Liver (tissue), 9 donors: ENCODE results near the gene IFNA8. TPM values are rescaled to one million over a fixed set of nuclear protein-coding genes. Genes with fewer than 3 reads are reported as not detected.

Experiments used
- DNase-seq: peaks from one replicate; pipeline ENCODE4 v3.0.0-alpha.2; 2017; ENCODE audit warnings: low spot score
- H3K27ac ChIP-seq, 2 donors: one replicate each; pipeline ENCODE4 v1.7.0; 2013; ENCODE audit warnings: inconsistent platforms in 2 of 2, low read length in 2 of 2, control low read depth in 1 of 2, low read depth in 1 of 2, mild to moderate bottlenecking in 1 of 2
- H3K27me3 ChIP-seq, 4 donors: one replicate each; pipeline versions ENCODE4 v1.6.1 to v1.7.0; 2013; ENCODE audit warnings: low read length in 3 of 4, inconsistent platforms in 1 of 4, mild to moderate bottlenecking in 1 of 4, moderate library complexity in 1 of 4; ENCODE audit not compliant: control insufficient read depth in 4 of 4, insufficient read depth in 4 of 4
- H3K36me3 ChIP-seq, 4 donors: one replicate each; pipeline versions ENCODE4 v1.6.1 to v1.7.0; 2013; ENCODE audit warnings: low read length in 3 of 4, mild to moderate bottlenecking in 3 of 4, low read depth in 1 of 4, moderate library complexity in 1 of 4; ENCODE audit not compliant: control insufficient read depth in 4 of 4, insufficient read depth in 3 of 4
- H3K4me1 ChIP-seq, 4 donors: one replicate each; pipeline versions ENCODE4 v1.6.1 to v1.7.0; 2013; ENCODE audit warnings: low read length in 3 of 4, mild to moderate bottlenecking in 3 of 4, moderate library complexity in 1 of 4; ENCODE audit not compliant: control insufficient read depth in 4 of 4, insufficient read depth in 4 of 4
- H3K4me3 ChIP-seq, 3 donors: one replicate each; pipeline versions ENCODE4 v1.6.1 to v1.7.0; 2013; ENCODE audit warnings: low read length in 3 of 3, control low read depth in 1 of 3, low read depth in 1 of 3, mild to moderate bottlenecking in 1 of 3
- H3K9ac ChIP-seq, 2 donors: one replicate each; pipeline ENCODE4 v1.7.0; 2013; ENCODE audit warnings: low read length in 2 of 2, mild to moderate bottlenecking in 2 of 2, moderate library complexity in 2 of 2, control low read depth in 1 of 2, low read depth in 1 of 2
- H3K9me3 ChIP-seq, 4 donors: one replicate each; pipeline versions ENCODE4 v1.6.1 to v1.7.0; 2013; ENCODE audit warnings: low read length in 3 of 4; ENCODE audit not compliant: control insufficient read depth in 4 of 4
- CTCF ChIP-seq: fragments of 150-350 bp; IDR thresholded peaks from 2 replicates; pipeline ENCODE4 v1.5.1; 2017; ENCODE audit warnings: improper control_type of control experiment, low read depth, low read length; ENCODE audit not compliant: missing input control
- EGR1 ChIP-seq, 2 donors: IDR thresholded peaks; 2 replicates each; pipeline ENCODE4 v1.6.1; 2016 to 2018; ENCODE audit warnings: antibody characterized with exemption in 2 of 2, low read depth in 2 of 2
- FOXA1 ChIP-seq: IDR thresholded peaks from 2 replicates; pipeline ENCODE4 v1.6.1; 2016; ENCODE audit warnings: antibody characterized with exemption
- FOXA2 ChIP-seq: IDR thresholded peaks from 2 replicates; pipeline ENCODE4 v1.6.1; 2016; ENCODE audit warnings: antibody characterized with exemption
- GABPA ChIP-seq, 2 donors: IDR thresholded peaks in 1 of 2; conservative IDR thresholded peaks in 1 of 2; 2 replicates each; pipeline ENCODE4 v1.6.1; 2016; ENCODE audit warnings: antibody characterized with exemption in 2 of 2, mild to moderate bottlenecking in 1 of 2, moderate library complexity in 1 of 2
- HNF4A ChIP-seq, 2 donors: conservative IDR thresholded peaks; 2 replicates each; pipeline ENCODE4 v1.6.1; 2016; ENCODE audit warnings: antibody characterized with exemption in 2 of 2, mild to moderate bottlenecking in 2 of 2
- JUND ChIP-seq, 2 donors: IDR thresholded peaks; 2 replicates each; pipeline ENCODE4 v1.6.1; 2016; ENCODE audit warnings: antibody characterized with exemption in 2 of 2
- RAD21 ChIP-seq, 2 donors: IDR thresholded peaks; 2 replicates each; pipeline ENCODE4 v1.6.1; 2016; ENCODE audit warnings: antibody characterized with exemption in 2 of 2, mild to moderate bottlenecking in 2 of 2
- SP1 ChIP-seq: IDR thresholded peaks from 2 replicates; pipeline ENCODE4 v1.6.1; 2018; ENCODE audit warnings: antibody characterized with exemption, mild to moderate bottlenecking
- WGBS: extraction: QIAGEN DNeasy Blood & Tissue Kit; methylation state at CpG from one replicate; pipeline ENCODE4 v1.1.7; 2013; 5-methylcytosine and 5-hydroxymethylcytosine counted together
- polyA plus RNA-seq, 2 donors: library from polyadenylated mRNA; stranded (reverse) in 1 of 2; unstranded in 1 of 2; fragments of 200-250 nt in 1 of 2; fragments of >200 nt in 1 of 2; fragmentation: Nextera tagmentation in 1 of 2; extraction: Ambion mirVana in 1 of 2; gene quantifications; one replicate each; pipeline versions ENCODE4 v1.2.1 to v1.2.3, GENCODE V29; 2013 to 2015
- total RNA-seq, 2 donors: library from RNA; depleted of rRNA; stranded (reverse); fragments of >200 nt; gene quantifications; one replicate each; pipeline ENCODE4 v1.2.3, GENCODE V29; 2014
- TF ChIP-seq, protein P1 (sequence below): IDR thresholded peaks from 2 replicates; pipeline ENCODE4 v1.6.1; 2016; ENCODE audit warnings: antibody characterized with exemption
- TF ChIP-seq, protein P2 (sequence below): IDR thresholded peaks from 2 replicates; pipeline ENCODE4 v1.6.1; 2016; ENCODE audit warnings: antibody characterized with exemption
- TF ChIP-seq, protein P3 (sequence below): IDR thresholded peaks from 2 replicates; pipeline ENCODE4 v1.6.1; 2016; ENCODE audit warnings: antibody characterized with exemption
- donor health status: healthy.
- donor health status: healthy.
- donor health status: healthy.
- donor health status: healthy.
- donor health status: healthy.

The IFNA8 gene
- total and polyA plus RNA-seq, 4 donors: not detected

DNA sequence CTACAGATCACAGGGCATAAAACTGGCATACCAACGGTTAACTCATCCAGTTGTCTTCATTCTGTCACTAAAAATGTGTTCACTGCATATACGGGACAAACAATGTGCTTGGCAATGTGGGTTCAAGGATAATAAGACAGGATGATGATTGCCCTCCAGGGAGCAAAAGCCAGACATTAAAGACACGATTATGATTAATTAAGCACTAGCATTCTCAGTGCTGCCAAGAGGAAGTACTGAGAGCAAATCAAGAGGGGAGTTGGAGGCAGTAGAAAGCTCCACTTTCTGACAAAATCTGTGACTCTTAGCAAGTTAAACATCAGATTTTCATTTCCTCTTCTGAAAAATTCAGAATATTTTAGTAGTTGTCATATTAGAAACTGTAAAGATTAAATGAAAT, 9.0 kb upstream of the IFNA8 start:
- TF ChIP-seq FOXA2 (no peak), SP1 (no peak), CTCF (no peak), RAD21 (IDR thresholded peaks at IDR 0.05) (no peak), FOXA1 (no peak), EGR1 (IDR thresholded peaks at IDR 0.05; ENCODE audit: low read depth in 2 of 2) (no peak), JUND (IDR thresholded peaks at IDR 0.05) (no peak)
- TF ChIP-seq, protein P1, sequence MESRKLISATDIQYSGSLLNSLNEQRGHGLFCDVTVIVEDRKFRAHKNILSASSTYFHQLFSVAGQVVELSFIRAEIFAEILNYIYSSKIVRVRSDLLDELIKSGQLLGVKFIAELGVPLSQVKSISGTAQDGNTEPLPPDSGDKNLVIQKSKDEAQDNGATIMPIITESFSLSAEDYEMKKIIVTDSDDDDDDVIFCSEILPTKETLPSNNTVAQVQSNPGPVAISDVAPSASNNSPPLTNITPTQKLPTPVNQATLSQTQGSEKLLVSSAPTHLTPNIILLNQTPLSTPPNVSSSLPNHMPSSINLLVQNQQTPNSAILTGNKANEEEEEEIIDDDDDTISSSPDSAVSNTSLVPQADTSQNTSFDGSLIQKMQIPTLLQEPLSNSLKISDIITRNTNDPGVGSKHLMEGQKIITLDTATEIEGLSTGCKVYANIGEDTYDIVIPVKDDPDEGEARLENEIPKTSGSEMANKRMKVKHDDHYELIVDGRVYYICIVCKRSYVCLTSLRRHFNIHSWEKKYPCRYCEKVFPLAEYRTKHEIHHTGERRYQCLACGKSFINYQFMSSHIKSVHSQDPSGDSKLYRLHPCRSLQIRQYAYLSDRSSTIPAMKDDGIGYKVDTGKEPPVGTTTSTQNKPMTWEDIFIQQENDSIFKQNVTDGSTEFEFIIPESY: no peak
- TF ChIP-seq, protein P2, sequence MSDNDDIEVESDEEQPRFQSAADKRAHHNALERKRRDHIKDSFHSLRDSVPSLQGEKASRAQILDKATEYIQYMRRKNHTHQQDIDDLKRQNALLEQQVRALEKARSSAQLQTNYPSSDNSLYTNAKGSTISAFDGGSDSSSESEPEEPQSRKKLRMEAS: no peak
- Histone ChIP-seq H3K27me3 (peaks cover 0 to 8% (median 5%) of the 10 kb centered on the region in 4 donors), H3K4me1 (peaks cover 4 to 16% (median 7%) of the 10 kb centered on the region in 4 donors), H3K36me3 (no peaks in the 10 kb centered on the region), H3K9me3 (no peaks in the 10 kb centered on the region), H3K9ac (no peak overlapping the region), H3K27ac (no peak overlapping the region), H3K4me3 (no peak overlapping the region)
- WGBS: 36% methylated on average over 3 of the region's 3 CpGs
- DNase-seq: no peak

GRCh38 chr9:21402386-21403251, 6.3 kb upstream of the IFNA8 start:
- Histone ChIP-seq H3K4me3 (peak overlapping the region in 1 of 3 donors; percentile 26), H3K4me1 (peaks cover 0 to 8% (median 4%) of the 10 kb centered on the region in 4 donors), H3K9me3 (no peaks in the 10 kb centered on the region), H3K9ac (no peak overlapping the region), H3K27ac (no peak overlapping the region), H3K36me3 (no peaks in the 10 kb centered on the region), H3K27me3 (peaks cover 0 to 8% (median 4%) of the 10 kb centered on the region in 4 donors)
- WGBS: 4% methylated on average over 53 of the region's 53 CpGs
- TF ChIP-seq HNF4A (conservative IDR thresholded peaks at IDR 0.05) (no peak), CTCF (no peak), RAD21 (IDR thresholded peaks at IDR 0.05) (no peak), SP1 (no peak), GABPA (IDR thresholded peaks at IDR 0.05 in 1 of 2, conservative IDR thresholded peaks at IDR 0.05 in 1 of 2) (no peak), FOXA1 (no peak), EGR1 (IDR thresholded peaks at IDR 0.05; ENCODE audit: low read depth in 2 of 2) (no peak)
- TF ChIP-seq, protein P3, sequence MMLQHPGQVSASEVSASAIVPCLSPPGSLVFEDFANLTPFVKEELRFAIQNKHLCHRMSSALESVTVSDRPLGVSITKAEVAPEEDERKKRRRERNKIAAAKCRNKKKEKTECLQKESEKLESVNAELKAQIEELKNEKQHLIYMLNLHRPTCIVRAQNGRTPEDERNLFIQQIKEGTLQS: no peak
- DNase-seq: no peak
